RWPE1 (cell line): ENCODE measurements around the gene NKAP.
"Not testable (repeated sequence)": the region's sequence is repeated elsewhere in the genome, so short reads cannot be mapped to it uniquely, and the experiment has no call there.

Experiments used
- CTCF ChIA-PET: fragments of 350-600 bp; sonication (Branson Sonifier 250); formaldehyde crosslinking; extraction: SDS; loops from one replicate; lab custom pipeline; 2021; lab: Yijun Ruan, JAX
- POLR2A ChIA-PET: fragments of 400-600 bp; formaldehyde crosslinking; extraction: SDS; loops from one replicate; lab custom pipeline; 2020; ENCODE audit warnings: antibody characterized with exemption; ENCODE audit not compliant: low non-redundant PET; lab: Yijun Ruan, JAX
- DNase-seq: peaks from one replicate; pipeline ENCODE4 v3.0.0; 2012; ENCODE audit warnings: low spot score
- H3K27ac ChIP-seq: fragments of 450-650 bp; 2 replicates; pipeline ENCODE4 v1.5.1; 2017
- TF ChIP-seq, protein P1 (sequence below): fragments of 450-650 bp; conservative IDR thresholded peaks from 2 replicates; pipeline ENCODE4 v1.5.1; 2017; ENCODE audit warnings: low read depth, mild to moderate bottlenecking

The NKAP gene

GRCh38 chrX:119899125-119899524 lies 44.4 kb downstream of the NKAP start:
- ChIA-PET POLR2A (no interaction called here), CTCF (no interaction called here)
- no peak for DNase-seq
- H3K27ac ChIP-seq: no peak overlapping the region
- TF ChIP-seq, protein P1, sequence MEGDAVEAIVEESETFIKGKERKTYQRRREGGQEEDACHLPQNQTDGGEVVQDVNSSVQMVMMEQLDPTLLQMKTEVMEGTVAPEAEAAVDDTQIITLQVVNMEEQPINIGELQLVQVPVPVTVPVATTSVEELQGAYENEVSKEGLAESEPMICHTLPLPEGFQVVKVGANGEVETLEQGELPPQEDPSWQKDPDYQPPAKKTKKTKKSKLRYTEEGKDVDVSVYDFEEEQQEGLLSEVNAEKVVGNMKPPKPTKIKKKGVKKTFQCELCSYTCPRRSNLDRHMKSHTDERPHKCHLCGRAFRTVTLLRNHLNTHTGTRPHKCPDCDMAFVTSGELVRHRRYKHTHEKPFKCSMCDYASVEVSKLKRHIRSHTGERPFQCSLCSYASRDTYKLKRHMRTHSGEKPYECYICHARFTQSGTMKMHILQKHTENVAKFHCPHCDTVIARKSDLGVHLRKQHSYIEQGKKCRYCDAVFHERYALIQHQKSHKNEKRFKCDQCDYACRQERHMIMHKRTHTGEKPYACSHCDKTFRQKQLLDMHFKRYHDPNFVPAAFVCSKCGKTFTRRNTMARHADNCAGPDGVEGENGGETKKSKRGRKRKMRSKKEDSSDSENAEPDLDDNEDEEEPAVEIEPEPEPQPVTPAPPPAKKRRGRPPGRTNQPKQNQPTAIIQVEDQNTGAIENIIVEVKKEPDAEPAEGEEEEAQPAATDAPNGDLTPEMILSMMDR: no peak

DNA sequence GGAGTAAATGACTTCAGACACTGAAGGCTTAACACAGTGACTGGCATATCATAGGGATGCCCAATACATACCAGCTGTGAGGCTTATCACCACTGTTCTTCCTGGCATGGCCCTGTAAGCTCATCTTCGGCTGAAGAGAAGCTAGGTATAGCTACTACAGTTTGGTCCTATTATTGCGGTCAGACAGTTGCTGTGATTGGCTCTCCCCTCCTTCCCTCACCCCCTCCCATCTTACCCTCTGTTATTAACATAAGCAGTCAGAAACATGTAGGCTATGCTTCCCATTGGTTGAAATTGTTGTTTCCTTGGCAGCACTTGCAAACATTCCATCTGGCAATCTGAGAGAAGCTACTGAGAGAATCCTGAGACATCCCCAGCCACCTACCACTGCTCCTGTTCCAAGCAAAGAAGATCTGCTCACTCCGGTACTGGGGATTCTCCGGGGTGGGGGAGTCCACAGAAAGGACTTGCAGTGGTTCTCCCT lies 47.7 kb downstream of the NKAP start, which contains the start of gene AKAP14:
TSS of gene AKAP14 (plus strand) at position 51 of the 484 bp plus-strand sequence. CDS start 7,331 bp downstream, outside the sequence.
- POLR2A ChIA-PET: no interaction called here
- CTCF ChIA-PET: no interaction called here
- no peak for DNase-seq

DNA sequence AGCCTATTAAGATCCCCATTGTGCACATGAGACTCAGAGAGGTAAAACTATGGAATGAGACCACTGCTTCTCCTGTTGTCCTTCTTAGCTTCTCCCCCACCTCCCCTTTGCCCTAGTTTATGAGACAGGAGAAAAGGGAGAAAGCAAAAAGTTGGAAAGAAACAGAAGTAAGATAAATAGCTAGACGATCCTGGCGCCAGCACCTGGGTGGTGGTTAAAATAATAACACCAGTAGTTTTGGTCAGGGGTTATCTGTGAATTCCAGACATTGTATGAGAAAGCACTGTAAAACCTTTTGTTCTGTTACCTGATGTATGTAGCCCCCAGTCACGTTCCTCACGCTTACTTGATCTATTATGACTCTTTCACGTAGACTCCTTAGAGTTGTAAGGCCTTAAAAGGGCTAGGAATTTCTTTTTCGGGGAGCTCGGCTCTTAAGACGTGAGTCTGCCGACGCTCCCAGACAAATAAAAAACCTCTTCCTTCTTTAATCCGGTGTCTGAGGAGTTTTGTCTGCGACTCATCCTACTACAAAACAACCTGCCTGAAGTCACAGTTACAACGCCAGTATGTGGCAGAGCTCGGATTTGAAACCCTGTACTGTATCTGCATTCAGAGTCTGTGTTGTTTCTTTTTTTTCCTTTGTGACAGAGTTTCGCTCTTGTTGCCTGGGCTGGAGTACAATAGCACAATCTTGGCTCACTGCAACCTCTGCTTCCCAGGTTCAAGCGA lies 51.4 kb downstream of the NKAP start:
- CTCF ChIA-PET, H3K27ac ChIP-seq, POLR2A ChIA-PET, DNase-seq: not testable (repeated sequence)

More for the DNA sequence above, 47.7 kb downstream of the NKAP start, which contains the start of gene AKAP14:
- TF ChIP-seq, protein P1: no peak
- H3K27ac ChIP-seq: no peak within 1 kb of the TSS

- H3K27ac ChIP-seq, POLR2A ChIA-PET, DNase-seq, CTCF ChIA-PET: not testable (repeated sequence)
Observed at GRCh38 chrX:119890626-119891025, 52.9 kb downstream of the NKAP start.

GRCh38 chrX:119887721-119888425 lies 55.7 kb downstream of the NKAP start:
- CTCF ChIA-PET: interaction anchor here (1.1 kb wide), 1 partner anchor 96 kb away, joined by 4 read pairs; the partner anchor contains the start of gene RPL39
- peak; percentile 20 for DNase-seq
- H3K27ac ChIP-seq: no peak overlapping the region
- POLR2A ChIA-PET: no interaction called here
- TF ChIP-seq, protein P1: peak; percentile 26

- CTCF ChIA-PET: no interaction called here
- POLR2A ChIA-PET: no interaction called here
- TF ChIP-seq, protein P1: no peak
- DNase-seq: no peak
- H3K27ac ChIP-seq: no peak overlapping the region
Observed at GRCh38 chrX:119885554-119886428, 57.8 kb downstream of the NKAP start.
